B cell (primary cell): ENCODE results near the gene LRRC10. TPM values are rescaled to one million over a fixed set of nuclear protein-coding genes. Genes with fewer than 3 reads are reported as not detected.

Experiments used
- ATAC-seq: fragments of 200-7000 bp; cut with Tn5 transposase; one replicate; pipeline ENCODE4 v1.10.0; 2021; ENCODE audit warnings: low read depth, mild to moderate bottlenecking, moderate number of reproducible peaks, moderate library complexity
- CTCF ChIA-PET: fragments of 350-600 bp; sonication (Branson Sonifier 250); formaldehyde crosslinking; loops from one replicate; lab custom pipeline; 2021; ENCODE audit warnings: antibody characterized with exemption, inconsistent platforms; lab: Charles Lee
- POLR2A ChIA-PET: fragments of 350-600 bp; sonication (Branson Sonifier 250); formaldehyde crosslinking; loops from one replicate; lab custom pipeline; 2021; ENCODE audit warnings: antibody characterized with exemption; lab: Charles Lee
- DNase-seq: peaks from one replicate; pipeline ENCODE4 v3.0.0; 2013
- H2AFZ ChIP-seq: 2 replicates; pipeline ENCODE4 v1.6.1; 2012; ENCODE audit warnings: mild to moderate bottlenecking, low read depth, low read length; ENCODE audit not compliant: insufficient read depth, poor library complexity, severe bottlenecking
- H3K27ac ChIP-seq, 2 donors: 1 replicate in 1 of 2; 2 replicates in 1 of 2; pipeline ENCODE4 v1.5.1; 2012 to 2013; ENCODE audit warnings: low read length in 2 of 2, mild to moderate bottlenecking in 2 of 2, moderate library complexity in 1 of 2
- H3K27me3 ChIP-seq, 4 experiments: fragments of 200-600 bp in 1 of 4; sonication (generic) in 1 of 4; replicated peaks in 1 of 4; 1 replicate in 2 of 4; 2 replicates in 2 of 4; pipeline versions ENCODE4 v1.6.1 to v1.7.0; 2013 to 2016; ENCODE audit warnings: low read length in 3 of 4, mild to moderate bottlenecking in 2 of 4, mixed read lengths in 1 of 4, moderate library complexity in 1 of 4; ENCODE audit not compliant: insufficient read depth in 4 of 4, control insufficient read depth in 3 of 4; ENCODE audit errors: control extremely low read depth in 1 of 4
- H3K36me3 ChIP-seq, 2 experiments: replicated peaks in 1 of 2; 1 replicate in 1 of 2; 2 replicates in 1 of 2; pipeline versions ENCODE4 v1.6.1 to v1.7.1; 2013; ENCODE audit warnings: low read length in 1 of 2; ENCODE audit not compliant: insufficient read depth in 2 of 2, control insufficient read depth in 1 of 2; ENCODE audit errors: control extremely low read depth in 1 of 2, extremely low read depth in 1 of 2
- H3K4me1 ChIP-seq, 2 donors: fragments of 200-600 bp in 1 of 2; sonication (generic) in 1 of 2; 1 replicate in 1 of 2; 2 replicates in 1 of 2; pipeline versions ENCODE4 v1.5.1 to v1.6.1; 2013 to 2017; ENCODE audit warnings: low read length in 2 of 2; ENCODE audit not compliant: control insufficient read depth in 2 of 2, insufficient read depth in 2 of 2
- H3K4me2 ChIP-seq: replicated peaks from 2 replicates; pipeline ENCODE3; 2012; ENCODE audit warnings: mild to moderate bottlenecking, low read depth, low read length; ENCODE audit not compliant: poor library complexity, severe bottlenecking
- H3K4me3 ChIP-seq, 5 experiments: fragments of 200-600 bp in 1 of 5; sonication (generic) in 1 of 5; 1 replicate in 3 of 5; 2 replicates in 2 of 5; pipeline versions ENCODE4 v1.5.1 to v1.7.0; 2011 to 2016; ENCODE audit warnings: low read length in 4 of 5, mild to moderate bottlenecking in 4 of 5, low read depth in 2 of 5, control low read depth in 1 of 5, moderate library complexity in 1 of 5; ENCODE audit not compliant: insufficient read depth in 1 of 5; ENCODE audit errors: control extremely low read depth in 1 of 5, extremely low read depth in 1 of 5
- H3K79me2 ChIP-seq: fragments of 200-600 bp; sonication (generic); one replicate; pipeline ENCODE4 v1.6.0; 2016; ENCODE audit warnings: low read length; ENCODE audit not compliant: control insufficient read depth, insufficient read depth
- H3K9ac ChIP-seq: fragments of 200-600 bp; sonication (generic); 2 replicates; pipeline ENCODE4 v1.6.1; 2017; ENCODE audit warnings: mild to moderate bottlenecking, low read length, moderate library complexity
- H3K9me3 ChIP-seq, 3 donors: one replicate each; pipeline versions ENCODE4 v1.6.1 to v1.7.1; 2013; ENCODE audit warnings: low read length in 2 of 3; ENCODE audit not compliant: control insufficient read depth in 2 of 3, insufficient read depth in 1 of 3; ENCODE audit errors: control extremely low read depth in 1 of 3
- H4K20me1 ChIP-seq: 2 replicates; pipeline ENCODE4 v1.6.0; 2012; ENCODE audit warnings: mild to moderate bottlenecking, low read length; ENCODE audit not compliant: insufficient read depth, control insufficient read depth, poor library complexity, severe bottlenecking
- H3K27ac Mint-ChIP-seq: one replicate; pipeline ENCODE4 v1.8.0; 2021; ENCODE audit warnings: mixed read lengths
- H3K27me3 Mint-ChIP-seq: one replicate; pipeline ENCODE4 v1.8.0; 2021; ENCODE audit warnings: mixed read lengths
- H3K4me1 Mint-ChIP-seq: one replicate; pipeline ENCODE4 v1.8.0; 2021; ENCODE audit warnings: mixed read lengths
- H3K4me3 Mint-ChIP-seq: one replicate; pipeline ENCODE4 v1.8.0; 2021; ENCODE audit warnings: mixed read lengths
- H3K9me3 Mint-ChIP-seq: one replicate; pipeline ENCODE4 v1.8.0; 2022; ENCODE audit warnings: mixed read lengths; ENCODE audit not compliant: insufficient read depth
- EZH2 ChIP-seq: IDR thresholded peaks from 2 replicates; pipeline ENCODE4 v1.6.1; 2012; ENCODE audit warnings: borderline replicate concordance, low read depth, mild to moderate bottlenecking, moderate library complexity, low read length; ENCODE audit not compliant: insufficient read depth, poor library complexity, severe bottlenecking
- WGBS: methylation state at CpG from one replicate; pipeline ENCODE4 v1.1.5; 2013; ENCODE audit warnings: missing lambda C conversion rate; ENCODE audit not compliant: insufficient coverage; 5-methylcytosine and 5-hydroxymethylcytosine counted together
- intact Hi-C: fragments of 100-400 bp; cut with micrococcal nuclease; formaldehyde crosslinking; loops from one replicate; pipeline ENCODE4 v1.10.0; 2022
- polyA plus RNA-seq: library from polyadenylated mRNA; depleted of rRNA; stranded (reverse); fragments of >200 nt; gene quantifications from 2 replicates; pipeline ENCODE4 v1.2.3, GENCODE V29; 2012
- total RNA-seq, 2 donors: library from RNA; stranded (reverse); fragments of 120-200 nt in 1 of 2; gene quantifications; 1 replicate in 1 of 2; 2 replicates in 1 of 2; pipeline versions ENCODE4 v1.2.3 to v1.2.4, GENCODE V29; 2013 to 2022
- TF ChIP-seq, protein P1 (sequence below): fragments of 200-600 bp; IDR thresholded peaks from one replicate; pipeline ENCODE4 v1.8.0; 2022; ENCODE audit warnings: antibody characterized with exemption, mild to moderate bottlenecking

LRRC10 gene
- total and polyA plus RNA-seq, 2 donors (not counting 1 experiment from before 2014, with no cell fraction given) = not detected

DNA sequence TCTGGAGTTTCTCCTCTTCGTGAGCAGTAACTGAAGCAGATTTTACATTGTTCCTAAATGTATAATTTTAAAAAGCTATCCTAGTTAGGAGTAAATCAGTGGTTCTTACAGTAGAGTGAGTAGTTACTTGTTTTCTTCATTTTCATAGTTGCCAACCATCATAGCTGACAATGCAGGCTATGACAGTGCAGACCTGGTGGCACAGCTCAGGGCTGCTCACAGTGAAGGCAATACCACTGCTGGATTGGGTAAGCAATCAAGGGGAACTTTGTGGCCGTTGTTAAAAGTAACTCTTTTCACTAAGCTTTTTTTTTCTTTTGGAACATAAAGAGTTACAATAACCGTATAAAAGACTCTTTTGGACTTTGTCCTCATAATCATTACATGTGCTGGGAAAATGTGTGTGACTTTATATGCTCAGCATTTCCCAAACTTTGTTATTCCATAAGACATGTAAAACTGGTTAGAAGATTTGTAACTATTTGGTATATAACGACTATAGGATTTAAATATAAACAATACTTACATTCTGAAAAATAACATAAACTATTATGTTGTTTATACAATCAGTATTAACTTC, 12.4 kb downstream of the LRRC10 start:
- H3K9ac ChIP-seq = no peak overlapping the region
- intact Hi-C loops = no loop called here
- CTCF ChIA-PET = interaction anchor here (0.7 kb wide), 1 partner anchor 241 kb away, joined by 3 read pairs; no protein-coding TSS in a partner anchor

DNA sequence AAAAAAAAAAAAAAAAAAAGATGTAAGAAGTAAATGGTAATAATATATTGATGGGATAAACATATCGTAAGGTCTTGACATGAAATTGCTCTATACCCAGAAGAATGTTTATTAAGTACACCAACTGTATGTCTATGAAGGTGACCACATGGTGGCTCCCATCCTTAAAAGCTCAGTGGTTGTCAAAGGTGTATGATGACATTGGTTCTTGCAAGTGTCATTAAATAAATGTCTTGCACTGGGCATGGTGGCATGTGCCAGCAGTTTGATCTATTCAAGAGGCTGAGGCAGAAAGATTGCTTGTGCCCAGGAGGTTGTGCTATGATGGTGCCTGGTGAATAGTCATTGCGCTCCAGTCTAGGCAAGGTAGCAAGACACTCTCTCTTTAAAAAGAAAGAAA, 15.0 kb downstream of the LRRC10 start:
- H3K9me3 Mint-ChIP-seq = no peaks in the 10 kb centered on the region
- Histone ChIP-seq H4K20me1 (no peaks in the 10 kb centered on the region), H3K4me2 (no peak overlapping the region), H3K9ac (no peak overlapping the region), H3K9me3 (no peaks in the 10 kb centered on the region), H3K4me3 (no peak overlapping the region), H3K79me2 (no peaks in the 10 kb centered on the region), H3K36me3 (peaks cover 20 to 90% of the 10 kb centered on the region in 2 experiments), H2AFZ (no peak overlapping the region), H3K4me1 (no peaks in the 10 kb centered on the region), H3K27ac (no peak overlapping the region), H3K27me3 (no peaks in the 10 kb centered on the region)
- H3K27ac Mint-ChIP-seq = no peak overlapping the region
- no peak for TF ChIP-seq EZH2
- TF ChIP-seq, protein P1, sequence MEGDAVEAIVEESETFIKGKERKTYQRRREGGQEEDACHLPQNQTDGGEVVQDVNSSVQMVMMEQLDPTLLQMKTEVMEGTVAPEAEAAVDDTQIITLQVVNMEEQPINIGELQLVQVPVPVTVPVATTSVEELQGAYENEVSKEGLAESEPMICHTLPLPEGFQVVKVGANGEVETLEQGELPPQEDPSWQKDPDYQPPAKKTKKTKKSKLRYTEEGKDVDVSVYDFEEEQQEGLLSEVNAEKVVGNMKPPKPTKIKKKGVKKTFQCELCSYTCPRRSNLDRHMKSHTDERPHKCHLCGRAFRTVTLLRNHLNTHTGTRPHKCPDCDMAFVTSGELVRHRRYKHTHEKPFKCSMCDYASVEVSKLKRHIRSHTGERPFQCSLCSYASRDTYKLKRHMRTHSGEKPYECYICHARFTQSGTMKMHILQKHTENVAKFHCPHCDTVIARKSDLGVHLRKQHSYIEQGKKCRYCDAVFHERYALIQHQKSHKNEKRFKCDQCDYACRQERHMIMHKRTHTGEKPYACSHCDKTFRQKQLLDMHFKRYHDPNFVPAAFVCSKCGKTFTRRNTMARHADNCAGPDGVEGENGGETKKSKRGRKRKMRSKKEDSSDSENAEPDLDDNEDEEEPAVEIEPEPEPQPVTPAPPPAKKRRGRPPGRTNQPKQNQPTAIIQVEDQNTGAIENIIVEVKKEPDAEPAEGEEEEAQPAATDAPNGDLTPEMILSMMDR = no peak
- no peaks in the 10 kb centered on the region for H3K4me1 Mint-ChIP-seq
- no CpG with 5 or more reads among the region's 2 CpGs for WGBS
- intact Hi-C loops = no loop called here
- ChIA-PET POLR2A (no interaction called here), CTCF (interaction anchor here (1.1 kb wide), 1 partner anchor 203 kb away, joined by 5 read pairs; no protein-coding TSS in a partner anchor)
- H3K27me3 Mint-ChIP-seq = no peaks in the 10 kb centered on the region
- no peak for DNase-seq
- no peak overlapping the region for H3K4me3 Mint-ChIP-seq
- no peak for ATAC-seq

More for the DNA sequence above, 12.4 kb downstream of the LRRC10 start:
- H3K27ac ChIP-seq = no peak overlapping the region
- no peaks in the 10 kb centered on the region for H3K4me1 ChIP-seq
- H3K4me3 ChIP-seq = no peak overlapping the region
- POLR2A ChIA-PET = no interaction called here
- Mint-ChIP-seq H3K27ac (no peak overlapping the region), H3K27me3 (no peaks in the 10 kb centered on the region), H3K4me1 (no peaks in the 10 kb centered on the region), H3K9me3 (no peaks in the 10 kb centered on the region), H3K4me3 (no peak overlapping the region)
- no peaks in the 10 kb centered on the region for H4K20me1 ChIP-seq
- ATAC-seq (no peak), DNase-seq (no peak)
- H3K9me3 ChIP-seq = no peaks in the 10 kb centered on the region
- H3K4me2 ChIP-seq = no peak overlapping the region
- no peaks in the 10 kb centered on the region for H3K79me2 ChIP-seq
- no peaks in the 10 kb centered on the region for H3K27me3 ChIP-seq
- no peak overlapping the region for H2AFZ ChIP-seq
- no peak for TF ChIP-seq EZH2
- TF ChIP-seq, protein P1 = no peak
- no CpG with 5 or more reads among the region's 4 CpGs for WGBS
- H3K36me3 ChIP-seq = peaks cover 22 to 82% of the 10 kb centered on the region in 2 experiments
